Left colon (tissue), 2 donors: ENCODE data around the gene MCEE. TPM values are rescaled to one million over a fixed set of nuclear protein-coding genes. Genes with fewer than 3 reads are reported as not detected.
"Not testable (repeated sequence)": the region's sequence is repeated elsewhere in the genome, so short reads cannot be mapped to it uniquely, and the experiment has no call there.

ENCODE experiments used
- ATAC-seq: fragments of 200-7000 bp; cut with Tn5 transposase; one replicate; pipeline ENCODE4 v1.9.1; 2020; ENCODE audit warnings: mild to moderate bottlenecking, moderate library complexity
- DNase-seq, 2 donors: peaks; one replicate each; pipeline ENCODE4 v3.0.0-alpha.2; 2020
- intact Hi-C, 2 donors: fragments of 100-400 bp; cut with DNase I in 1 of 2; cut with micrococcal nuclease in 1 of 2; formaldehyde crosslinking; loops; one replicate each; pipeline versions ENCODE4 v1.11.2 to v1.14.0; 2022; cut with DNase I, micrococcal nuclease
- total RNA-seq, 2 donors: library from RNA; stranded (reverse); fragmentation: NEBNext Ultra II Directional; extraction: Animal tissue kit (Norgen Biotek cat#: 25700); gene quantifications; one replicate each; pipeline ENCODE4 v1.2.1, GENCODE V29; 2021
- donor health status: DM: no; HTN: no; CAD: no.
- donor health status: DM: yes; HTN: yes; CAD: no.

Gene MCEE
- total RNA-seq, 2 donors from 2014 or later, result 21.6 to 23.6 TPM

- ATAC-seq, result peak; percentile 17
- DNase-seq, result no peak
- intact Hi-C loops, result no loop called here
These were observed 846 bp upstream of the MCEE start for GRCh38 chr2:71130905-71131244.

- peak; percentile 72 for ATAC-seq
- intact Hi-C loops, result no loop called here
- peak in 1 of 2 donors; percentile 71 for DNase-seq
These were observed 202 bp downstream of the MCEE start for GRCh38 chr2:71129902-71130151.

- intact Hi-C loops, result no loop called here
- no peak for DNase-seq
- ATAC-seq, result no peak
These were observed 721 bp downstream of the MCEE start for GRCh38 chr2:71129114-71129901.

- ATAC-seq, result no peak
- DNase-seq, result no peak
- intact Hi-C loops, result no loop called here
These were observed 3.1 kb downstream of the MCEE start for GRCh38 chr2:71126957-71127356.

GRCh38 chr2:71125506-71126294, 4.3 kb downstream of the MCEE start:
- intact Hi-C loops, result no loop called here
- no peak for DNase-seq
- ATAC-seq, result no peak

GRCh38 chr2:71122387-71123298, 7.4 kb downstream of the MCEE start:
- intact Hi-C loops, result no loop called here
- ATAC-seq (no peak), DNase-seq (no peak)

- intact Hi-C loops, result no loop called here
- no peak for ATAC-seq
- no peak for DNase-seq
These were observed 8.6 kb downstream of the MCEE start for GRCh38 chr2:71121479-71121878.

- ATAC-seq (no peak), DNase-seq (no peak)
- intact Hi-C loops, result no loop called here
These were observed 9.8 kb downstream of the MCEE start for GRCh38 chr2:71120195-71120594.

GRCh38 chr2:71117063-71117462, 13.0 kb downstream of the MCEE start:
- ATAC-seq (no peak), DNase-seq (no peak)
- intact Hi-C loops, result no loop called here

GRCh38 chr2:71113843-71114242, 16.2 kb downstream of the MCEE start:
- intact Hi-C loops, result no loop called here
- DNase-seq (no peak), ATAC-seq (no peak)

- DNase-seq (no peak), ATAC-seq (no peak)
- intact Hi-C loops, result no loop called here
These were observed 21.9 kb downstream of the MCEE start for GRCh38 chr2:71108091-71108490.

- DNase-seq, intact Hi-C loops, ATAC-seq: not testable (repeated sequence)
These were observed 23.6 kb downstream of the MCEE start for GRCh38 chr2:71106463-71106862.

- intact Hi-C loops, result no loop called here
- no peak for ATAC-seq
These were observed 26.2 kb downstream of the MCEE start for GRCh38 chr2:71103809-71104208.

GRCh38 chr2:71102981-71103681, 26.9 kb downstream of the MCEE start:
- intact Hi-C loops, result no loop called here
- ATAC-seq, result no peak
- DNase-seq, result no peak

More at GRCh38 chr2:71103809-71104208, 26.2 kb downstream of the MCEE start:
- DNase-seq, result no peak

GRCh38 chr2:71101656-71102055, 28.4 kb downstream of the MCEE start:
- intact Hi-C loops, result no loop called here
- DNase-seq (no peak), ATAC-seq (no peak)

- intact Hi-C loops, result no loop called here
- peak; percentile 86 for ATAC-seq
- peak; percentile 32 to 62 for DNase-seq
These were observed 29.6 kb downstream of the MCEE start for GRCh38 chr2:71100195-71100964.

- ATAC-seq, DNase-seq, intact Hi-C loops: not testable (repeated sequence)
These were observed 37.4 kb downstream of the MCEE start for GRCh38 chr2:71092491-71093260.
